ENCODE measurements around the gene FOXC1. TPM values are rescaled to one million over a fixed set of nuclear protein-coding genes. Genes with fewer than 3 reads are reported as not detected.

The FOXC1 gene
- total RNA-seq, 4 donors from 2014 or later = 36.0 to 53.7 (median 50.2) TPM

DNA sequence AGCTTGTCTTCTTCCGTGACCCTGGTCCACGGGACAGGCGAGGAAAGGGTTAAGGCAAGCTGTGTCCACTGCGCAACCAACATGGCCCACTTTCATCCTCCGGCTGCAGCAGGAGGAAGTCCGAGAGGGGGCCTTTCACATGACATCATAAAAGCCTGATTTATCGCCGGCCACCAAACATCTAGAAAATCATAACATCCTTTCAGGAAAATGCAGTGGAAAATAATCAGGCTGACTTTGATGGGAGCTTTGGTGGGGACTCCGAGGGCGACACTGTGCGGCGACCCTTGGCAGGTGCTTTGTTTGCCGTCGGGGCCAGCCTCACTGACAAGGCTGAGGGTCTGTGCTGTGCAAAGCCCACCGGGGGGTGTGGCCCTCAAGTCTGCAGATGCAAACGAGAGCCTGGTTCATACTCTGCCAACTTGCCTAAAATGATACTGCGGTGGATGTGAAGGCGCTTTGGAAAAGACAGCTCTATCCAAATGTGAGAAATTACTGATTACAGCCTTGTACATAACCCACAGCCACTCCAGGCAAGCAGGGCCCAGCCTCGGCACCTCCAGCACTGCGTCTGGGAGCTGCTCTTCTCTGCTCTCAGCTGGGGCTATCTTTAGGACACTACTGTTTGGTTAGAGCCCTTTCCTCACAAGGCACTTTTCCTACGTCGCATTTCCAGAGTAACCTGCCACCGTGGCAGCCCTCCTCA lies 25.7 kb downstream of the FOXC1 start:
- no peak for DNase-seq (ENCODE audit: low spot score in 2 of 2)
- Histone ChIP-seq H3K4me1 (peaks cover 0 to 13% (median 0%) of the 10 kb centered on the region in 4 donors), H3K4me3 (no peak overlapping the region), H3K36me3 (peaks cover 0 to 2% (median 0%) of the 10 kb centered on the region in 3 donors), H3K27me3 (peaks cover 0 to under 1% of the 10 kb centered on the region in 2 donors), H3K9me3 (no peaks in the 10 kb centered on the region), H3K27ac (no peak overlapping the region)
- WGBS, 2 donors = 43 to 62% methylated on average over 23 of the region's 23 CpGs
- TF ChIP-seq EP300 (IDR thresholded peaks at IDR 0.05) = no peak
- no peak for TF ChIP-seq POLR2A (IDR thresholded peaks at IDR 0.05)
- TF ChIP-seq, protein P1, sequence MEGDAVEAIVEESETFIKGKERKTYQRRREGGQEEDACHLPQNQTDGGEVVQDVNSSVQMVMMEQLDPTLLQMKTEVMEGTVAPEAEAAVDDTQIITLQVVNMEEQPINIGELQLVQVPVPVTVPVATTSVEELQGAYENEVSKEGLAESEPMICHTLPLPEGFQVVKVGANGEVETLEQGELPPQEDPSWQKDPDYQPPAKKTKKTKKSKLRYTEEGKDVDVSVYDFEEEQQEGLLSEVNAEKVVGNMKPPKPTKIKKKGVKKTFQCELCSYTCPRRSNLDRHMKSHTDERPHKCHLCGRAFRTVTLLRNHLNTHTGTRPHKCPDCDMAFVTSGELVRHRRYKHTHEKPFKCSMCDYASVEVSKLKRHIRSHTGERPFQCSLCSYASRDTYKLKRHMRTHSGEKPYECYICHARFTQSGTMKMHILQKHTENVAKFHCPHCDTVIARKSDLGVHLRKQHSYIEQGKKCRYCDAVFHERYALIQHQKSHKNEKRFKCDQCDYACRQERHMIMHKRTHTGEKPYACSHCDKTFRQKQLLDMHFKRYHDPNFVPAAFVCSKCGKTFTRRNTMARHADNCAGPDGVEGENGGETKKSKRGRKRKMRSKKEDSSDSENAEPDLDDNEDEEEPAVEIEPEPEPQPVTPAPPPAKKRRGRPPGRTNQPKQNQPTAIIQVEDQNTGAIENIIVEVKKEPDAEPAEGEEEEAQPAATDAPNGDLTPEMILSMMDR (IDR thresholded peaks at IDR 0.05) = no peak

DNA sequence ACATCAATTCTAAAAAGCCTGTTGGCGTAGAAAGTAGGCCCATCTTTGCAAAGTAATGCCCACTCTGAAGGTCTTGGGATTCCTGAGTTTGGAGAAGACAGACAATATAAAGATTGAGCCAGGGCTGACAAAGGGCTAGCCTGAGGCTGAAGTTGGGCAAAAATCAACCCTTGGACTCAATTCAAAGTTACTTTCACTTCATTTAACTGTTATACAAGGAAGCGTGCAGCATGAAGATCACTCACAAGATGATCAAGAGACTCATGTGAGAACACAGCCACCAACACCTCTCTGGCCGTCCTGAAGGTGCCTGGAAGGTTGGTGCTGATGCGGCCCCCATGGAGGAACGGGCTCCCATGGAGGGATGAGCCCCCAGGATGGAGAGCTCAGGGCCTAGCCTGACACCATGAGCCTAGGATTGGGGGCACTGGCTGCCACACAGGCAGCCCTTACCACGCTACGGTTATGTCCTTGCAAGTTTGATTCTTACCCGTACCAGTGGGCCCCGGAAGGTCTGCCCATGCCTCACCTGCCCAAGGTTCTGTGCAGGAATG lies 26.6 kb downstream of the FOXC1 start:
- 86 to 87% methylated on average over 7 to 9 of the region's 9 CpGs for WGBS, 2 donors
- DNase-seq (ENCODE audit: low spot score in 2 of 2) = no peak
- no peak overlapping the region for H3K4me3 ChIP-seq
- peaks cover 0 to 2% (median 0%) of the 10 kb centered on the region in 3 donors for H3K36me3 ChIP-seq
- H3K4me1 ChIP-seq = peaks cover 0 to 13% (median 0%) of the 10 kb centered on the region in 4 donors
- H3K9me3 ChIP-seq = no peaks in the 10 kb centered on the region
- no peaks in the 10 kb centered on the region for H3K27me3 ChIP-seq
- TF ChIP-seq EP300 (IDR thresholded peaks at IDR 0.05) (no peak), POLR2A (IDR thresholded peaks at IDR 0.05) (no peak)
- TF ChIP-seq, protein P1 (IDR thresholded peaks at IDR 0.05) = no peak
- no peak overlapping the region for H3K27ac ChIP-seq

DNA sequence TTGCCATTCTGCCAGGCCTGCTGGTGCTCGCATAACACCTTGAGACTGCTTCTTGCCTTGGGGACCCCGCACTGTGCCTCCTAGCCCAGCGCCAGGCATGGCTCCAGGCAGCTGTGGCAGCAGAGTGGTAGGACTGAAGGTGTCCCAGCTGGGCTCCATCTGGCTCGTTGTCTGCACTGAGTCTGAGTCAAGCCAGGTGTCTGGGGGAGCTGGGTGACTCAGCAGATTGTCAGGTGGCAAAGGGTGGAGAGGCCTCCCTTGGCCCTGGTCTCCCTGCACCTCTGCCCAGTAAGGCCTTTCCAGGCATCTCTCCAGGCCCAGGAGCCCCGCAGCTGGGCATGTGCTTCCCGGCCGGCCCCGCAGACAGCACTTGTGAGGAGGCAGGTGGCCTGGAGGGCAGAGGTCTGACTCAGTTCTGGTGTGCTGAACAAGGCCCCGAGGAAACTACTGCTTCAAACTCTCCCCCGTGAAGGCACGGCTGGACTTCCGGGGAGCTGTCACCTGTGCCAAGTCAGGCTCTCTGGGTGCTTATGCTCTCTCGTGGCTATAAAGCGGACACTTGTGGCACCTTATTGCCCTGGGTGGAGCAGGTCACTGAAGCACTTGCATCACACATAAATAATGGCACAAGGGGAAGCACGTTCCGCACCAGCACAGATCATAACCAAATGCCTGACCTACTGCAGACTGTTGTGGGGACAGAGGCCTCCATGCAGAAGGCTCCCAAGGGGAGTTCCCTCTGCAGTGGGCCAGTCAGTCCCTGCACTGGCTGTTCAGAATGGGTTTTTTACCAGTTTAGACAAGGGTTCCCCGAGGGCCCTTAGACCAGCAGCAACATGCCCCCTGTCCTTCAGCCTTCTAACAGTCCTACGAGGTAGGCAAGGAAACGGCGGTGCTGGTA lies 27.5 kb downstream of the FOXC1 start:
- WGBS, 2 donors = 88 to 90% methylated on average over 12 to 18 of the region's 20 CpGs
- Histone ChIP-seq H3K27ac (no peak overlapping the region), H3K4me3 (no peak overlapping the region), H3K9me3 (no peaks in the 10 kb centered on the region), H3K4me1 (peaks cover 0 to 13% (median 0%) of the 10 kb centered on the region in 4 donors), H3K36me3 (peaks cover 0 to 2% (median 0%) of the 10 kb centered on the region in 3 donors), H3K27me3 (no peaks in the 10 kb centered on the region)
- TF ChIP-seq, protein P1 (IDR thresholded peaks at IDR 0.05) = no peak
- TF ChIP-seq EP300 (IDR thresholded peaks at IDR 0.05) = no peak
- TF ChIP-seq POLR2A (IDR thresholded peaks at IDR 0.05) = no peak
- DNase-seq (ENCODE audit: low spot score in 2 of 2) = no peak

DNA sequence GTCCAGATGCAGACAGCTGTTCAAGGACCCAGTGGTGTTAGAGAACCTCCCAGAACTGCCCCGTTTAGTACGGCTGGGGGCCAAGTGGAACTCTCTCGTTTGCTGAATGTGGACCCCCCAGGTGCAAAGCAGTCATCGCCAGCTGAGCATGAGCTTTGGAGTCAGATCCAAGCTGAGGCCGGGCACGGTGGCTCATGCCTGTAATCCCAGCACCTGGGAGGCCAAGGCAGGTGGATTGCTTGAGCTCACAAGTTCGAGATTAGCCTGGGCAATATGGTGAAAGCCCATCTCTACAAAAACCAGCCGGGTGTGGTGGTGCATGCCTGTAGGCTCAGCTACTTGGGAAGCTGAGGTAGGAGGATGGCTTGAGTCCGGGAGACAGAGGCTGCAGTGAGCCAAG lies 29.7 kb downstream of the FOXC1 start:
- H3K9me3 ChIP-seq = no peaks in the 10 kb centered on the region
- DNase-seq (ENCODE audit: low spot score in 2 of 2) = no peak
- H3K4me1 ChIP-seq = peaks cover 0 to 13% (median 0%) of the 10 kb centered on the region in 4 donors
- H3K27ac ChIP-seq = no peak overlapping the region
- TF ChIP-seq, protein P1 (IDR thresholded peaks at IDR 0.05) = no peak
- TF ChIP-seq POLR2A (IDR thresholded peaks at IDR 0.05) (no peak), EP300 (IDR thresholded peaks at IDR 0.05) (no peak)
- H3K27me3 ChIP-seq = no peaks in the 10 kb centered on the region
- WGBS, 2 donors = 95 to 97% methylated on average over 9 of the region's 9 CpGs
- no peaks in the 10 kb centered on the region for H3K36me3 ChIP-seq
- H3K4me3 ChIP-seq = no peak overlapping the region

All from tibial nerve (tissue), 4 donors.